HFFc6 (cell line): ENCODE results near the gene FAM120A. TPM values are rescaled to one million over a fixed set of nuclear protein-coding genes. Genes with fewer than 3 reads are reported as not detected.

ENCODE experiments used
- DNase-seq: peaks from one replicate; pipeline ENCODE4 v3.0.0-alpha.2; 2018
- H3K27ac Mint-ChIP-seq: 2 replicates; pipeline ENCODE4 v1.8.0; 2020; ENCODE audit warnings: mild to moderate bottlenecking, mixed read lengths
- H3K27me3 Mint-ChIP-seq: 2 replicates; pipeline ENCODE4 v1.8.0; 2021; ENCODE audit warnings: mild to moderate bottlenecking, moderate library complexity, mixed read lengths; ENCODE audit not compliant: insufficient read depth
- H3K36me3 Mint-ChIP-seq: 2 replicates; pipeline ENCODE4 v1.8.0; 2021; ENCODE audit warnings: low read depth, mixed read lengths
- H3K4me1 Mint-ChIP-seq: 2 replicates; pipeline ENCODE4 v1.8.0; 2020; ENCODE audit warnings: low read depth, mixed read lengths
- H3K4me3 Mint-ChIP-seq: 2 replicates; pipeline ENCODE4 v1.8.0; 2020; ENCODE audit warnings: mild to moderate bottlenecking, moderate library complexity, mixed read lengths
- H3K9me3 Mint-ChIP-seq: 2 replicates; pipeline ENCODE4 v1.8.0; 2020; ENCODE audit warnings: mild to moderate bottlenecking, mixed read lengths
- CTCF ChIP-seq: fragments of 200-600 bp; sonication (generic); IDR thresholded peaks from 2 replicates; pipeline ENCODE4 v1.5.0; 2021; ENCODE audit warnings: antibody characterized with exemption, mild to moderate bottlenecking
- total RNA-seq, 6 experiments: library from RNA; stranded (reverse); fragmentation: NEBNext Ultra II Directional; extraction: Animal tissue kit (Norgen Biotek cat#: 25700); gene quantifications; 2 replicates in 1 of 6; 3 replicates in 5 of 6; pipeline ENCODE4 v1.2.3, GENCODE V29; 2021

The FAM120A gene
- total RNA-seq, 6 experiments from 2014 or later: 139 to 161 (median 155) TPM

DNA sequence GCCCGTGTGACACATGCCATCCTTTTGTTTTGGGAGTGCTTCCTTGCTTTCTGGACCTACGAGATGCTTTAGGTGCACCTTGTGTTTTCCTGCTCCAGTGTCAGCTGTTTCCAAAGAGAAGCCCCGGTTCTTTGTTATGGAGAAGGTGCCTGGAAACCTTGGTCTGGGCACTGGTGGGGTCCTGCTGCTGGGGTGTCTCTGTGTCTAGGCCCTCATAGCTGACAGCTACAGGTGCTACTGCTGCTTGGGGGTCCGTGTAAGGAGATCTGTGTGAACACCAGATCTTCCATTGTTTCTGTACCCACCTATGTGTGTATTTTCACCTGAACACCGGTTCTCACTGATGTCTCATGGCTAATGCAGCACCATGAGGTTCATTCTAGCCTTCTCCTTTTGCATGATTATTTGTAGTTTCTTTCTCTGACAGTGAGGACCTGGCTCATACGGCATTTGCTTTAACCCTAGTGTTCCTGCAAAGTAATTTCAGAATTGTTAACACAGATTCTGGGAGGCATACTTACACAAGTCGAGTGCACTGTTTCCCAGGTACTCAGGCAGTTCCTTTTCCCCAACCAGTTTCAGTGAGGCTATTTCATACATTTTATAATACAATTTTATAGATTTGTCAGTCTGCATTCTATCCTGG is 15.1 kb downstream of the FAM120A start:
- peak overlapping the region; percentile 48 for H3K27ac Mint-ChIP-seq
- TF ChIP-seq CTCF: no peak
- no peak overlapping the region for H3K4me3 Mint-ChIP-seq
- H3K36me3 Mint-ChIP-seq: peaks cover 14% of the 10 kb centered on the region
- DNase-seq: no peak
- no peaks in the 10 kb centered on the region for H3K9me3 Mint-ChIP-seq
- peaks cover 76% of the 10 kb centered on the region for H3K4me1 Mint-ChIP-seq
- H3K27me3 Mint-ChIP-seq: no peaks in the 10 kb centered on the region

DNA sequence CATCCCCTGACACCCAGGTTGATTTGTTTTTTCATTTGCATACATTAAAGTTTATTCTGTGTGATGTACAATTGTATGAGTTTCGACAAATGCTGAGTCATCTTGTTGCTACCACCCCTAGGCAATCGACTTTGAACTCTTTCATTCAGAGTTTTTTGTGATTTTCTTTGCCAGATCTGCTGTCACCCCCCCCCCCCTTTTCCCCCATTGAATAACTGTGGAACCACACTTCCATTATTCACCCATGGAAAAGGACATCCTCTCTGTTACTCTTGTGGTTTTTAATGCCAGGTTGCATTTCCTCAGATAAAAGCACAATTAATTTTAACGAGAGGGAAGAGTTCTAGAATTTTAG is 15.6 kb downstream of the FAM120A start:
- H3K9me3 Mint-ChIP-seq: no peaks in the 10 kb centered on the region
- no peak overlapping the region for H3K4me3 Mint-ChIP-seq
- no peak for DNase-seq
- peaks cover 76% of the 10 kb centered on the region for H3K4me1 Mint-ChIP-seq
- peak overlapping the region; percentile 32 for H3K27ac Mint-ChIP-seq
- H3K36me3 Mint-ChIP-seq: peaks cover 15% of the 10 kb centered on the region
- no peaks in the 10 kb centered on the region for H3K27me3 Mint-ChIP-seq
- no peak for TF ChIP-seq CTCF

DNA sequence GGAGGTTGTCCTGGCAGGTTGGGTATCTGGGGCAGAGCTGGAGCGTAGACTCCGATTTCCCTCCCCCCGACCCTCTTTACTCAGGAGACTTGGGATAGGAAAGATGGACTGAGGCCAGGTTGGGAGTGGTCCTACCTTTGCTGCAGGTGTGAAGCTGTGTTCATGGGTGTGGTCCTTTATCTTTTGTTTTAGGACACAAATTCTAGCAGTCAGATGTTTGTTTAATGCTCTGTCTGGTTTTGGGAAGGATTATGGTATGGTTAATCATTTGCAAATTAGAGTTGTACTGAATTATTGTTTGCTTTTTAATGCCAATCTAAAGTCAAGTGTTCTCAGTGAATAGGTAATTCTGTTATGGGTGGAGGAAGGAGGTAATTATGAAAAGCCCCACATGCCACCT is 16.0 kb downstream of the FAM120A start:
- peak overlapping the region; percentile 32; the same call in 1 of the 2 replicates for H3K27ac Mint-ChIP-seq

GRCh38 chr9:93468763-93469456 is 17.4 kb downstream of the FAM120A start:
- peaks cover 71% of the 10 kb centered on the region for H3K4me1 Mint-ChIP-seq
- DNase-seq: no peak

More for the DNA sequence above, 16.0 kb downstream of the FAM120A start:
- Mint-ChIP-seq H3K4me3 (no peak overlapping the region), H3K27me3 (no peaks in the 10 kb centered on the region), H3K9me3 (no peaks in the 10 kb centered on the region), H3K36me3 (peaks cover 15% of the 10 kb centered on the region), H3K4me1 (peaks cover 74% of the 10 kb centered on the region)
- TF ChIP-seq CTCF: no peak
- no peak for DNase-seq

GRCh38 chr9:93470391-93470790 is 18.9 kb downstream of the FAM120A start:
- Mint-ChIP-seq H3K4me1 (peaks cover 65% of the 10 kb centered on the region), H3K36me3 (peaks cover 15% of the 10 kb centered on the region), H3K27ac (peak overlapping the region; percentile 29; the same call in 1 of the 2 replicates), H3K27me3 (no peaks in the 10 kb centered on the region), H3K9me3 (no peaks in the 10 kb centered on the region), H3K4me3 (no peak overlapping the region)
- no peak for TF ChIP-seq CTCF
- no peak for DNase-seq

More at GRCh38 chr9:93468763-93469456, 17.4 kb downstream of the FAM120A start:
- peak overlapping the region; percentile 30 for H3K4me3 Mint-ChIP-seq
- TF ChIP-seq CTCF: no peak
- H3K27me3 Mint-ChIP-seq: no peaks in the 10 kb centered on the region
- H3K27ac Mint-ChIP-seq: peak overlapping the region; percentile 79
- no peaks in the 10 kb centered on the region for H3K9me3 Mint-ChIP-seq
- peaks cover 15% of the 10 kb centered on the region for H3K36me3 Mint-ChIP-seq
